DMS153 (cell line): ENCODE results near the gene PARP14.
"Not testable (repeated sequence)": the region's sequence is repeated elsewhere in the genome, so short reads cannot be mapped to it uniquely, and the experiment has no call there.

Experiments used
- DNase-seq: peaks from one replicate; lab custom pipeline; 2025; lab: John Stamatoyannopoulos, UW

The PARP14 gene

DNA sequence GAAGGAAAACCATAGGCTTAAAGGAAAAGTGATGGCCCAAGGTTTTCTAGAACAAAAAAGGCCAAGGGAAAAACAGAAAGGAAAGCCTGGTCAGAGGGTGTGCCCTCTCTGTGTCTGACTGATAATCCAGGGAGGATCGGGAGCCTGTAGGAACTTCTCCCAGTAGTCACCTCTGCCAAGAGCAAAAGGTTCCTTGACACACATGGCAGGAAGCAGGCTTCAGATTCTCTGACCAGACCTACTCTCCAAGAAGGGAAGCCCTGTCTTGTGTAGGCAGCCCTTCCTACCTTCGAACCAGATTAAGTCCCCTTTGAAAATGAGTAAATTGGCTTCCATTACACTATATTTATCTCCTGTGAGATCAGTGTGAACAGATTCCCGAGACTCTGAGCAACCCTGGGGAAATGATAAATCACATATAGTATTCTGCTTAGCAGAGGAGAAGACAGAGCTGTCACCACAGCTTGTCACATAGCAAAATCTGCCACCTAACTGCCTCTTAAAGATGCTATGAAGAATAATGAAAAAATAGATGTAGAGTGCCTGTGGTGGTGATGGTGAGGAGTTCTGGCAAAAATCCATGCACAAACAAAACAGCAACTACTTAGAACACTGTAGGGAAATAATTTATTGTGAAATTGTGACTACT is 38.8 kb downstream of the PARP14 start:
- DNase-seq, result no peak

DNA sequence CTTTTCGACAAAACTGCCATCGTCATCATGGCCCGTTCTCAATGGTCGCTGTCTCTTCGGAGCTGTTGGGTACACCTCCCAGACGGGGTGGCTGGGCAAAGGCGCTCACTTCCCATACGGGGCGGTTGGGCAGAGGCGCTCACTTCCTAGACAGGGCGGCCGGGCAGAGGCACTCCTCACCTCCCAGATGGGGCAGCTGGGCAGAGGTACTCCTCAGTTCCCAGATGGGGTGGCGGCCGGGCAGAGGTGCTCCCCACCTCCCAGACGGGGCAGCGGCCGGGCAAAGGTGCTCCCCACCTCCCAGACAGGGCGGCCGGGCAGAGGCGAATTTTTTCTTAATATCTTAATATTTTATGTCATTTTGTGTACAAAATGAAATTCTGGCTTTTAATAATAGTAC is 44.5 kb downstream of the PARP14 start:
- DNase-seq, result no peak

DNA sequence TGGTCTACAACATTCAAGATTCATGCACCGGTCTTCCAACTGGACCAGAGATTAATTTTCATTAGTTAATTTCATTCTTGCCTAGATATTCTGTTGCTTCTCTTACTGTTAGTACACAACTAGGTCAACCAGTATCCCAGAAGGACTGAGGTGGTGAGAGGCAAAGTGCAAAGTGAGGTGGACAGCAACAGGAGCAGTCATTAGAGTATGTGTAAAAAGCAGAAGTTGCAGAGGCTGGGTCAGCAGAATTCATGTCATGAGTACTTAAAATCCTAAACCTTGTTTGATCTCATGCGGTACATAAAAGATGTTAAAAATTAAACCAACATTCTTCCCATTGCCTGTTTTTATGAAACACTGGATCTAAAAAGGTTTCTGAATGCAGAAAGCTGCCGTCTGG is 46.7 kb downstream of the PARP14 start:
- no peak for DNase-seq

DNA sequence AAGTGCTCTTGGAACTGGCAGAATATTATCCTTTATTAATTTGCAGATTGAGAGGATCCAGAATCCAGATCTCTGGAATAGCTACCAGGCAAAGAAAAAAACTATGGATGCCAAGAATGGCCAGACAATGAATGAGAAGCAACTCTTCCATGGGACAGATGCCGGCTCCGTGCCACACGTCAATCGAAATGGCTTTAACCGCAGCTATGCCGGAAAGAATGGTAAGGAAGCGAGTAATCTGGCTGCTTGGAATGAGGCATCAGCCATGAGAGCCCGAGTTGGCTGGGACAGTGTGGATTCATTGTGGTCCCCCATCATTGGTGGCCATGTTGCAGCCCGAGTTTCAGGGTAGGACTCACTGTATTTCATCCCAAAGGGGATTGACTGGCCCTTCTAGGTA is 47.1 kb downstream of the PARP14 start:
- DNase-seq, result no peak

DNA sequence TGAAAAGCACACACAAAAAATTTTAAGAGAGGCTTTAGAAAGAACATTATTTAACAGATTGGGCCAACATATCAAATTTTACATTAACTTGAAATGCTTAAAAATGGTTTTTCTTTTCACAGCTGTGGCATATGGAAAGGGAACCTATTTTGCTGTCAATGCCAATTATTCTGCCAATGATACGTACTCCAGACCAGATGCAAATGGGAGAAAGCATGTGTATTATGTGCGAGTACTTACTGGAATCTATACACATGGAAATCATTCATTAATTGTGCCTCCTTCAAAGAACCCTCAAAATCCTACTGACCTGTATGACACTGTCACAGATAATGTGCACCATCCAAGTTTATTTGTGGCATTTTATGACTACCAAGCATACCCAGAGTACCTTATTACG is 47.5 kb downstream of the PARP14 start:
- DNase-seq, result no peak

DNA sequence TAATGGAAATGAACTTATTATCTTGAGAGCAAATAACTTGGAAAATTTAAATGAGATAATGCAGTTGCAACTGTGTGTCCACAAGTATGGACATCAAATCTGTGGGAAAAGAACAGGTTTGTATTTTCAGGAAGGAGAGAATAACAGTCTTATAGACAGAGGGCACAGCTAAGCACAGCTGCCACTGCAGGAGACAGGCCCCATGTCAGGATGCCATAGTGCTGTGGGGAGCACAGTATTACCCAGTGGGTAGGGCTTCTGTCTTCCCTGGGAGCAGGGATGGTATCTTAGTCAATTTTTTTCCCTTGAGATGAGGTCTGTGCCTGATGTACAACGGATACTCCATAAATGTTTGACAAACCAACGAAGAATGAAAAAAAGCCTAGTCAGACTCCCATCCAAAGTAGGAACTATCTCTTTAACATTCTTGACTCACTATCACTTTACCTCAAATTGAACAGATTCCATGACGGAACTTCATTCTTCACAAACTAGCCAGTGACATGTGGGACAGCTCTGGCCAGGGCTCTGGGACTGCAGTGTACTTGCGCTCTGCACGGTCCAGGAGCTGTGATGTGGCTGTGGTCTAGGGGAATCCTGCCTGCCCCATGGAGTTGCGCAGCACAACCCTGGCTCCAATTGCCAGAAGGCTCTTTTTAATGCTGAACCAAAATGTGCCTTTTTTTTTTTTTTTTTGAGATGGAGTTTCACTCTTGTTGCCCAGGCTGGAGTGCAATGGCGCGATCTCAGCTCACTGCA is 48.3 kb downstream of the PARP14 start:
- no peak for DNase-seq

DNA sequence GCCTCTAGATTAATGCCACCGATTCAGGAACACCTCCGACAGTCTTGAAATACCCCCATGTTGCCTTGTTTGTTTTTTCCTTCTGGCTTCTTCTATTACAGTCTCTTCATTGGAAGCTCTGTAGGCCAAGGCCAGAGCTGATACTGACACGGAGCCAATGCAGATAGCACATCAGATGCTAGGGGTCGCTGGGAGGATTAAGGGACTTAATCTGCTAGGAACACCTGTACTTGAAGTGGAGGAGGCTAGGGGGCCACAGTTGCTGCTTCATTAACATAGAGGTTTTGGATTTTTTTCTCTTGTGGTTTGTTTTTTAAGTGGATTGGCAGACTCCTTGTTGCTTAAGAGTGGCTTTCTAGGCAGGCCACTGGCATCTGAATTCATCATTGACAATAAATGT is 49.6 kb downstream of the PARP14 start:
- no peak for DNase-seq

DNA sequence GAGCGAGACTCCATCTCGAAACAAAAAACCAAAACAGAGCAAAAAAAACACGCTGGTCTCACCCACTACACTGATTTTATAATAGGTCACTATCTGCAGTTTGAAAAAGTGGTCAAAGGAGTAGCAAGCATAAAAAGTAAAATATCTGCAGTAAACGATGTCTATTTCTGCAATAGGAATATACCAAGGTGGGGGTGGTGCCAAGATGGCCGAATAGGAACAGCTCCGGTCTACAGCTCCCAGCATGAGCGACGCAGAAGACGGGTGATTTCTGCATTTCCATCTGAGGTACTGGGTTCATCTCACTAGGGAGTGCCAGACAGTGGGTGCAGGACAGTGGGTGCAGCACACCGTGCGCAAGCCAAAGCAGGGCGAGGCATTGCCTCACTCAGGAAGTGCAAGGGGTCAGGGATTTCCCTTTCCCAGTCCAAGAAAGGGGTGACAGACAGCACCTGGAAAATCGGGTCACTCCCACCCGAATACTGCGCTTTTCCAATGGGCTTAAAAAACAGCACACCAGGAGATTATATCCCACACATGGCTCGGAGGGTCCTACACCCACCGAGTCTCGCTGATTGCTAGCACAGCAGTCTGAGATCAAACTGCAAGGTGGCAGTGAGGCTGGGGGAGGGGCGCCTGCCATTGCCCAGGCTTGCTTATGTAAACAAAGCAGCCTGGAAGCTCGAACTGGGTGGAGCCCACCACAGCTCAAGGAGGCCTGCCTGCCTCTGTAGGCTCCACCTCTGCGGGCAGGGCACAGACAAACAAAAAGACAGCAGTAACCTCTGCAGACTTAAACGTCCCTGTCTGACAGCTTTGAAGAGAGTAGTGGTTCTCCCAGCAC is 52.3 kb downstream of the PARP14 start:
- DNase-seq, result not testable (repeated sequence)

DNA sequence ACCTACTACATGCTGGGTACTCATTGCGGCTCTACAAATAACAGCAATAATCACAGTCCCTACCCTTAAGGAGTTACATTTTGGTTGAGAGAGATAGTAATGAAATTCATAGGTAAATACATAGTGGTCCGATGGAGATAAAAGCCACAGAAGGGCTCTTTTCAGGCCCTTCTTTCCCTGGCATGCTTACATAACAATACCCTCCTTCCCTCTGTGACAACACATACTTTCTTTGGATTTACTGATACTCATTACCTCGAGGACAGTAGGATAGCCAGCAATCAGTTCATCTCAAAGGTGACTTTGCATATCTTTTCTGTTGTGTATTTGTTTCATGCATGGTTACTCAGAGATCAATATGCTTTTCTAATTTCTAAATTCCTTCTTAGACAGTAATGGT is 58.5 kb downstream of the PARP14 start:
- DNase-seq, result no peak

DNA sequence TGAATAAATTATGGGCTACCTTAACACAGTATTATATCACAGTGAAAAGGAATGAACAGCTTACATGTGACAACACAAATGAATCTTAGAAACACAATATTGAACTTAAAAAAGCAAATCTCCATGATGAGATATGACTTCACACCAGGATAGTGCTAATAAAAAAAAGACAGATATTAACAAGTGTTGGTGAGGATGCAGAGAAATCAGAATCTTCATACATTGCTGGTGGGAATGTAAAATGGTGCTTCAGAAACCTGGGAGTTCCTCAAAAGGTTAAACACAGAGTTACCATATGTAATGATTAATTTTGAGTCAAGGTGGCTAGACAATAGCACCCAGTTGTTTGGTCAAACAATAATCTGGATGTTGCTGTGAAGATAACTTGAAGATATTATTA is 61.6 kb downstream of the PARP14 start:
- DNase-seq, result no peak

DNA sequence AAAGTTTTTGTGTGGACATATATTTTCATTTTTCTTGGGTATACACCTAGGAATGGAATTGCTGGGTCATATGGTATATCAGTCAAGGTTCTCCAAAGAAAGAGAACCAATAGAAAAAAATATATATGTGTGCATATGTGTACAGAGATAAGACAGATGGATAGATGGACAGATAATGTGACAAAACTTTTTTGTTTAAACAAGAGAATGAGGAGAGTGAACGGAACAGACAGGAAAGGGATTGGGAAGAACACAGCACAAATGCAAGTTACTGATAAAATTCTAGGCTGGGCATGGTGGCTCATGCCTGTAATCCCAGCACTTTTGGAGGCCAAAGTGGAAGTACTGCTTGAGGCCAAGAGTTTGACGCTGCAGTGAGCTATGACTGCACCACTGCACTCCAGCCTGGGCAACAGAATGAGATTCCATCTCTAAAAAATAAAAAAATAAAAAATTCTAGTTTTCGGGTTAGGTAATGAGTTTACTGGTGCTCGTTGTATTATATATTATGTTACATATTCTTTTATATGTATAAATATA is 63.0 kb downstream of the PARP14 start:
- DNase-seq, result no peak

DNA sequence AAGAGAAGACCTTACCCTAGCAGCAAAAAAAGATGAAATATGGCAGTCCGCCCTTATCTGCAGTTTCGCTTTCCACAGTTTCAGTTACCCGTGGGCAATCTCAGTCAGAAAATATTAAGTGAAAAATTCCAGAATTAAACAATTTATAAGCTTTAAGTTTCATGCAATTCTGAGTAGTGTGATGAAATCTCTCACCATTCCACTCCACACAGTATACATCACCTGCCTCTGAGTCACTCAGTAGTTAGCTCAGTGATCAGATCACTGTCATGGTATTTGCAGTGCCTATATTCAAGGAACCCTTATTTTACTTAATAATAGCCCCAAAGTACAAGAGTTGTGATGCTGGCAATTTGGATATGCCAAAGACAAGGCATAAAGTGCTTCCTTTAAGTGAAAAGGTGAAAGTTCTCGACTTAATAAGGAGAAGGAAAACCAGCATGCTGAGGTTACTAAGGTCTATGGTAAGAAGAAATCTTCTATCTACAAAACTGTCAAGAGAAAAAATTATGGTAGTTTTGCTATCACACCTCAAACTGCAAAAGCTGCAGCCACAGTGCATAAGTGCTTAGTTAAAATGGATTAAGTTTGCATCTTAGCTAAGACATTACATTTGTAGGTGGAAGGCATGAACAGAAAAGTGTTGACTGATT is 64.9 kb downstream of the PARP14 start:
- DNase-seq, result no peak

DNA sequence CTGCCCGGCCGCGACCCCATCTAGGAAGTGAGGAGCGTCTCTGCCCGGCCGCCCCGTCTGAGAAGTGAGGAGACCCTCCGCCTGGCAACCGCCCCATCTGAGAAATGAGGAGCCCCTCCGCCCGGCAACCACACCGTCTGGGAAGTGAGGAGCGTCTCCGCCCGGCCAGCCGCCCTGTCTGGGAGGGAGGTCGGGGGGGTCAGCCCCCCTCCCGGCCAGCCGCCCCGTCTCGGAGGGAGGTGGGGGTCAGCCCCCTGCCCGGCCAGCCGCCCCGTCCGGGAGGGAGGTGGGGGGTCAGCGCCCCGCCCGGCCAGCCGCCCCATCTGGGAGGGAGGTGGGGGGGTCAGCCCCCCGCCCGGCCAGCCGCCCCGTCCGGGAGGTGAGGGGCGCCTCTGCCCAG is 66.7 kb downstream of the PARP14 start:
- not testable (repeated sequence) for DNase-seq

DNA sequence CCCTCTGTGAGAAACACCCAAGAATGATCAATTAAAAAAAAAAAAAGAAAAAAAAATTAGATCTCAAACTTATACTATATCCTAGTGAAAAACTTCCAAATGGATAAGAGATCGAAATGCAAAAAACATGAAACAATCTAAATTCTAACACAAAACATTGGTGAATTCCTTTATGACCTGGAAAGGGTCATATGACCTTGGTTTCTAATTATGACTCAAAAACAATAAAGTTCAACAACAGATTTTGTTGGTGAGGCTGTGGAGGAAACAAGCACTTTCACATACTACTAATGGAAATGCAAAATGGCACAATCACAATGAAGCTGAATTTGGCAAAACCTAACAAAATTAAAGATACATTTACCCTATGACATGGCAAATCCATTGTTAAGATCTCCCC is 67.7 kb downstream of the PARP14 start:
- DNase-seq, result no peak

DNA sequence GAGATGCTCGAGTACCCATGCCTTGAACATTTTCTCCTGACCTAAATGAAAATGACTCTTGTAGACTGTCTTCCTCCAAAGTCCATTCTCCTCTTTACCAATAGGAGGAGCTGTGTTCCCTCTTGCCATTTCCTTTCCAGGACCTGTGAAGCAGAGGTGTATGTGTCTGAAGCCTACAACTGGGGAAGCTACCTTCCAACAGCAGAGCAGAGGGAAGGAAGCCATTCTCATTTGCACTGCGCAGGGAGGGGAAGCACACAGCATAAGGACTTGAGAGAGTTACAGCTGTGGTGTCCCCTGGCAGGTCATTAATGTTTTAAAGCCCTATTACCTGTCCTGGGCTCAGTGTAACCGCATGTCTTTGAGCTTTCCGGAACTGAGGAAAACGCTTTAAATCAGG is 74.3 kb downstream of the PARP14 start:
- no peak for DNase-seq

DNA sequence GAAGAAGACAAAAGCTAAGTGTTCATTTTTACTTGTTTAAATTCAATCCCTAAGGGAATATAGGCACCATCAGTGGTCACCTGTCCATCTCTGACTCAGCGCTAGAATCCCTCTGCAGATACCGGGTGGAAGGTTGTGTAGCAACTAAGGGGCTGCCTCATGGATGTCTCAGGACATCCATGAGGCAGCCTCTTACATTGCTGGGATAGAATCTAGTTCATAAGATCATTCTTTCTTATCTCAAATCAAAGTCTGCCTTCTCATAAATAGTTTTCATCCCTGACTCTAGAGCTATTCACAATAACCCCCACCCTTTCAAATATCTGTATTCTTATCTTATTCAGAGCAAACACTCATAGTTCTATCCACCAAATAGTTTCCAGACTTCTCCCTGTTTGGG is 74.9 kb downstream of the PARP14 start:
- DNase-seq, result no peak

DNA sequence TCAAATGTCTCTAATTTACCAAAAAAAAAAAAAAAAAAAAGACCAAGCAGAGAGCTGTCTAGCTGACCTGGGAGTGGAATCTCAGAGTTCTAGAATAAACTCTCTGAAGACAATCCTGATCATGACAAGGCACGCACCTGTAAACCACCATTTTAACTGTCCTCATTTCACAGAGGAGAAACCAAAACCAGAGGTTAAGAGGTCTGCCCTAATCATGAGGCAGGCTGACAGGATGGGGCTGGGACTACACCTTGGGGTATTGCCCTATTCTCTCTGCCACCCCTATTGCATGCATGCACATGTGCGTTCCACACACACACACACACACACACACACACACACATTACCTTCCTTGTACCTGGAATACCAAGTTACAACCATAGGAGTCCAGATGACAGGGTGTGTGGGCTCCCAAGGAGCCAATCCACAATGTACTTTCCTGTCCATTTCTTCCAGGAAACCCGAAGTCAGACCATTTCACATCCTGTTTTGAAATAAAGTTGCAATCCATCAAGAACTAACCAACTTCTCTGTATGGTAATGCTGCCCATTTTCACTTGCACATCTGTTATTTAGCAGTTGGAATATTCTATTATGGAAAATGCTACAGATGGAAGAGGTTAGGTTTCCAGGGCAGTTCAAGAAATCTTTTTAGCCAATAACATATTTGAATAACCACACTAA is 78.4 kb downstream of the PARP14 start:
- no peak for DNase-seq

DNA sequence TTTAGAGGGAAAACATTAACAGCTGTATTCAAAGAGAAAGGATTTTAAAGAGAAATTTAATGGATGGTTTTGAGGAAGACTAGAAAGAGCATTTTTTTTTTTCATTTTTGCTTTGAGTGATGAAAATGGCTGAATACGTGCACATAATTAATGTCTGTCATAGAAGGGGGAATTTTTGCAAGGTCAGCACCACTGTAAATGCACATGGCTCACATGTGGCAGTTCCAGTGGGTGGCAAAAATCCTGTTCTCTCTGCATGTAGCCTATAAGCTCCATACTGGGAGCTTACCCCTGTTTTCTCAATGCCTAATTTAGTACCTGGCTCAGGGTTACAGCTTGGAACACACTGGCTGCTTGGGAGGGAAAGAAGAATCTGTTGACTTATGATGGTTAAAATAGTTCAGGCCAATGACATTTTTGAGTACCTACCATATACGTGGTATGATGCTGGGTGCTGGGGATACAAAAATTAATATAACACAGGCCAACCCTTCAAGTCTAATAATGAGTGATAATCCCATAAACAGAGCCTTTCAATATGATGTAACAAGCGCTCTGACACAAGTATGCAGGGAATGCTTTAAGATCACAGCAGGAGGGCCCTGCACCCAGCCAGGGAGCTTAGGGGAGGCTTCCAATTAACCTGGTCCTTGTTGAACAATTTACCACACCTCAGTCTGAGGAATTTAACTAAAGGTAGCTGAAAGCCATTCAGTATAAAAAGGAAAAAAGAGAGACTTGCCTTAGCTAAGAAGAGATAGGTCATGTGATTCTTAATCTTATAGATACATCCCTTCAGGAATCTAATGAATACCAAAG is 80.0 kb downstream of the PARP14 start:
- no peak for DNase-seq

DNA sequence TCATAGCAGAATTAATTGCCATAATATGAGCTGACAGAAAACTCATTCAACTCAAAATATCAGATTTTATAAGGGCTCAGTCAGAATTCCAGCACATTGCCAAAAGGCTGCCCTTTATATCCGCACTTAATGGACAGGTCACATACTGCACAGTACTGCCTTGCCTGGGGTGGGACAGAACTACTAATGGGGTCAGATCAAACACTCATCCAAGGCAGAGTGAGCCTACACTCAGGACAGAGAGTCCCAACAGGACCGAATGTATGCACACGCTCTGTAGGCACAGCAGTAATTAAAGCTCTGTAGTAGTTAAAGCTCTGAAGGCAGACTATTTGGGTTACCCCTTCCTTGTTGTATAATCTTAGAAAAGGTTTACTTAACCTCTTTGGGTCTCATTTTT is 85.8 kb downstream of the PARP14 start:
- no peak for DNase-seq

DNA sequence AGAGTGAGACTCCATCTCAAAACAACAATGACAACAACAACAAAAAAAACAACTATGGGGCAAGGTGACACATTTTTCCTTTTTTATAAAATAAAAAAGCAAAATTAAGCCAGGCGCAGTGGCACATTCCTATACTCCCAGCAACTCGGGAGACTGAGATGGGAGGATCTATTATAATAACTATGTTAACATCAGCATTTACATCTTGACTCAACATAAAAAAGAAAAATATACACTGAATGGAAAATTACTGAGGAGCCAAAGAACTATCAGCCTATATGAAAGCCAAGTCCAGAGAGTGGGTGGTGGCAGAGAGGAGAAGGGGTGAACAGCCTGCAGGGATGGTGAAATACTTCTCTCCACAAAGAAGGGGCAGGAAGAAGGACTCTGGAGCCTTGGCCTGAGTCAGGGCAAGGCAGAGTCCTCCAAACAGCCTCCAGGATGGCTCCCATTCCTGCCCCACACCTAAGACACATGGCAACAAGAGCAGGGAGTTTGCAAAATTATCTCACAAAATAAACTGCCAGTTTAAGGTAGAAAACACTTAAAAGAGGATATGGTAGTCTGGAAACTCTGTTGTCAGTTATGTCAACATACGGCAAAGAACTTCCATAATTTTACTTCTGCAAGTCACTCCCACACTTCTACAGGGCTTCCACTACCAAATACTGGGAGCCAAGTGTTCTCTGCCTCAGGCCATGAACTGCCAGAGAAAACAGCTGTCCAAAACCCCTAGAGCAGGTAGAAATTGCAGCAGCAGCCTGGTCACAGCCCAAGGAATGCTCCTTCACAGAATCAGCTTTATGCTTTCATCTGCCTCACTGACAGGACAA is 87.1 kb downstream of the PARP14 start:
- no peak for DNase-seq
